ENCODE data around the gene DNHD1. TPM values are rescaled to one million over a fixed set of nuclear protein-coding genes. Genes with fewer than 3 reads are reported as not detected.

DNHD1 gene
- total RNA-seq, 1 donor from 2014 or later: 8.8 TPM

- no peak for DNase-seq (ENCODE audit: low spot score)
Observed at GRCh38 chr11:6563121-6563619, 66.1 kb downstream of the DNHD1 start.

DNA sequence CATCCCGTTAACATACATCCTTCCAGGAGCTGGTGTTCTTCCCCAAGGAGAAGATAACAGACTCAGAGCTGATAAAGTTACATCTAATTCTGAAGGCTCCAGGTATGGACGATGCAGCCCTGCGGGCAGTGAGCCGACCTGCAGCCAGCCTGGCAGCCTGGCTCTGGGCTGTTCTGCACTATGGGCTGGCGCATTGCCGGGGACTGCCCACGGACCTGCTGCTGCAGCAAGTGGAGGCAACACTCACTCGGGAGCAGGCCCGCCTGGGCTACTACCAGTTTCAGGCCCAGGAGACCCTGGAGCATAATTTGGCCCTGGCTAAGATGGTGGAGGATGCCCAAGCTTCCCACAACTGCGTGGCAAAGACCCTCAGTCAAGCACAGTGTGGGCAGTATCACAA lies 66.6 kb downstream of the DNHD1 start:
- no peak for DNase-seq (ENCODE audit: low spot score)

DNA sequence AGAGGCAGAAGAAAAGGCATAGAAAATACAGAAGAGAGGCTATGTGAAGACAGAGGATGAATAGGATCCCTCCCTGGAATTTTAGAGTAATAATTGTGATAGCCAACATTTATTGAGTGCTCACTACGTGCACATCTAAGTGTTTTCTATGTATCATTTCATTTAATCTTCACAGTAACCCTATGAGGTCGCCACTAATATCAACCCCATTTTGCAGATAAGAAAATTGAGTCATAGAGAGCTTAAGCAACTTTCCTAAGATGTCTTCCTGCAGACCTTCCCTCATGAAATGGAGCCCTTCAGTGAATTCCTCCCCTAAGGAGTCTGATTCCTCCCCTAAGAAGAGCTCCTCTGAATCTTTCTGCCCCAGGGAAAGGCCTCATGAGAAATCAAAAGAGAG lies 68.2 kb downstream of the DNHD1 start:
- no peak for DNase-seq (ENCODE audit: low spot score)

DNA sequence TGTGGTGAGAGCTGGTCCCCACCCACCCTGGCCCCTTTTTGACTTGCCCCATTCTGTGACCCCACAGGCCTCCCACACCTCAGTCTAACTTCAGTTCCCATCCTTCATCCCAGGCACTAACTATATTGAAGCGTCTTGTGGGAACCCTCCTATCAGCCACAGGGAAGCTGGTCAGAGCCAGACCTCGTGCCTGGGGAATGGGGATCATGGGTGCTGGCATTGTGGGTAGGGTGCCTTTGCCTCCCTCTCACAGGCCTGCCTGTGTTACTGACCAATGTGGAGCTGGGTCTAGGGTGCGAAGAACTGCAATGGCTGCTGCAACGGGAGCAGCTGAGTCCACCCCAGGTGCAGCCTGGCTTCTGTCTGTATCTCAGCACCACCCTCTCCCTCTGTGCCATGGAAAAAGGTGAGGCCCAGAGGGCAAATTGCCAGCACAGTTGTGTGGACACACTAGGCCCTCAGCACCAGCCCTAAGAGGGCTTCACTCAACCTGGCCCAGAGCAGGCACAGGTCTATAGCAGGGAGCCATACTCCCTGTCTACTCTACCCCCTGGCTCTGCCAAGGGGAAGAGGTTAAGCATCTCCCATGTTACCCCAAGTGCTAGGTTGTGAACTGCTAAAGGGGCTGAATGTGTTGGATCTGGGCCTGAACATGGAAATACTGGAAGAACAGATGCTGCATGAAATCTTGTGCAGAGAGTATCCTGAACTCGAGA lies 69.1 kb downstream of the DNHD1 start:
- no peak for DNase-seq (ENCODE audit: low spot score)

GRCh38 chr11:6566704-6567370 lies 69.8 kb downstream of the DNHD1 start:
- no peak for DNase-seq (ENCODE audit: low spot score)

DNA sequence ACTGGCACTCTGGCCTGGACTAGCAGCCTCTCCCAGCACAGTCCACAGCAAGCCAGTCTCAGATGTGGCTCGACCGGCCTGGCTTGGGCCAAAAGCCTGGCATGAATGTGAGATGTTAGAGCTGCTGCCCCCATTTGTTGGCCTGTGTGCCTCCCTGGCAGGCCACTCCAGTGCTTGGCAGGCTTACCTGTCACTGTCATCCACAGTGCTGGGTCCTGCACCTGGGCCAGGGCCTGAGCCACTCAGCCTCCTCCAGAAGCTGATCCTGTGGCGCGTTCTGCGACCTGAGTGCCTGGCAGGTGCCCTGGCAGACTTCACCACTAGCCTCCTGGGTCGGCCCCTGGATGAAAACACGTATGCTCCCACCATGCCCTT lies 70.3 kb downstream of the DNHD1 start:
- DNase-seq (ENCODE audit: low spot score): no peak

- peak; percentile 54 for DNase-seq (ENCODE audit: low spot score)
Observed at GRCh38 chr11:6568191-6568918, 71.3 kb downstream of the DNHD1 start.

DNA sequence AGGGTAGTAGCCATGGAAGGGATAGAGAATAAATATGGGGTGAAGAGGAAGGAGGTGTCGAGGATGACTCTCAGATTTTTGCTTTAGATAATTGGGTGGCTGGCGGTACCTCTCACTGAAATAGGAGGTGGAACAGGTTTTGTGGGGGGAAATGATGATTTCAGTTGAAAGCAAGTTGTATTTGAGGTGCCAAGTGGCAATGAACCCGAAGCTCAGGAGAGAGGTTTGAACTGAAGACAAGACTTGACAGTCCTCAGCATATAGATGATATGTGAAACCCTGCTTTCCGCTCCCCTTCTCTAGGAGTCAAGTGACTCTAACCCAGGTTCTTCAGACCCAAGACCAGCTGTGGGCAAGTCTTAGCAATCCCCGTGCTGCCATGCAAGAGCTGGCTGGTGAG lies 72.6 kb downstream of the DNHD1 start:
- no peak for DNase-seq (ENCODE audit: low spot score)

DNA sequence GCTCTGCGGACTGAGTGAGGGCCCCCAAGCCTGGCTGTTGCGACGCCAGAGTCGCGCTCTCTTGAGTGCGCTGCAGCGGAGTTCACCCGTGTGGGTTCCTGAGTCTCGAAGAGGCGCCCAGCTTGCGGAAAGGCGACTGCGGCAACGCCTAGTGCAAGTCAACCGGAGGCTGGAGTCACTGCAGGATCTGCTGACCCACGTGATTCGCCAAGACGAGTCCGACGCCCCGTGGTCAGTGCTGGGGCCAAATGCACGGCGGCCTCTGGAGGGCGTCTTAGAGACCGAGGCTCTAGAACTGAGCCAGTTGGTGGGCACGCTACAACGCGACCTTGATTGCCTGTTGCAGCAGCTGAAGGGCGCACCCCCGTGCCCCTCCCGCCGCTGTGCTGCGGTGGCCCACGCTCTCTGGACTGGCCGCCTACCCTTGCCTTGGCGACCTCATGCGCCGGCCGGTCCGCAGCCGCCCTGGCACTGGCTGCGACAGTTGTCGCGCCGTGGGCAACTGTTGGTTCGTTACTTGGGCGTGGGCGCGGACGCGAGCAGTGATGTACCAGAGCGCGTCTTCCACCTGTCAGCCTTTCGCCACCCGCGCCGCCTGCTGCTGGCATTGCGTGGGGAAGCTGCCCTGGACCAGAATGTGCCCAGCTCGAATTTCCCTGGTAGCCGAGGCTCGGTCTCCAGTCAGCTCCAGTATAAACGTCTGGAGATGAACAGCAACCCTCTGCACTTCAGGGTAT lies 73.8 kb downstream of the DNHD1 start:
- DNase-seq (ENCODE audit: low spot score): no peak

DNA sequence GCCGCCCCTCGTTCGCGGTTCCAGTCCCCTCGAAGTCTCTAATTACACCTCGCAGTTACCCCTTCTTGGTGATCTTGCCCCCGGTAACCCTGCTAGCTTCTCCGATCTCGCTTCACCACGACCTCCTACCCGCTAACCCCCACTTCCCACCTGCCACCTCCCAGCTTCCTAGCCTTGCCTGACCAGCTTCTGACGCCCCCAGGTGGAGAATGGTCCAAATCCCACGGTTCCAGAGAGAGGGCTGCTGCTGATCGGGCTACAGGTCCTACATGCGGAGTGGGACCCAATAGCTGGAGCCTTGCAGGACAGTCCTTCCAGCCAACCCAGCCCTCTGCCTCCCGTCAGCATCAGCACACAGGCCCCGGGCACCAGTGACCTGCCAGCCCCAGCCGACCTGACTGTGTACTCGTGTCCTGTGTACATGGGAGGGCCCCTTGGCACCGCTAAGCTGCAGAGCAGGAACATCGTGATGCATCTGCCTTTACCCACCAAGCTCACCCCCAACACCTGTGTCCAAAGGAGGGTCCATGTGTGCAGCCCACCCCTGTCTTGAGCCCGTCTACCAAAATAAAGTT lies 74.4 kb downstream of the DNHD1 start:
- DNase-seq (ENCODE audit: low spot score): no peak

DNA sequence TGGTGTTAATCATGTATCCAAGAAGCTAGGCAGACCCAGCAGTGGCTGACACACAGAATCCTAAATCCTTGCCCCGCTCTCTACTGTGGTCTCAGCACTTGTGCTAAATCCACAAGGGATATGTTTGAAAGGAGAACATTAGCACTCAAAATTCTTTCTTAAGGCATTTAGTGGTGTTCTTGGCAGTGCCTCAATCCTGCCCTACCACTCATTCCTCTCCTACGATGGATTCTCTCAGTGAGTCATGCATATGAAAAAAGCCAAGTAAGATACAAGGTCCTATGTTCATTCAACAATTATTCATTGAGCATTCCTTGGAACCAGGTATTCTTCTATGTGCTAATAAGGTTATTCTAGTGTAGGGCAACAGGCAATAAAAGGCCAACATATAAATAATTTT lies 75.1 kb downstream of the DNHD1 start:
- no peak for DNase-seq (ENCODE audit: low spot score)

DNA sequence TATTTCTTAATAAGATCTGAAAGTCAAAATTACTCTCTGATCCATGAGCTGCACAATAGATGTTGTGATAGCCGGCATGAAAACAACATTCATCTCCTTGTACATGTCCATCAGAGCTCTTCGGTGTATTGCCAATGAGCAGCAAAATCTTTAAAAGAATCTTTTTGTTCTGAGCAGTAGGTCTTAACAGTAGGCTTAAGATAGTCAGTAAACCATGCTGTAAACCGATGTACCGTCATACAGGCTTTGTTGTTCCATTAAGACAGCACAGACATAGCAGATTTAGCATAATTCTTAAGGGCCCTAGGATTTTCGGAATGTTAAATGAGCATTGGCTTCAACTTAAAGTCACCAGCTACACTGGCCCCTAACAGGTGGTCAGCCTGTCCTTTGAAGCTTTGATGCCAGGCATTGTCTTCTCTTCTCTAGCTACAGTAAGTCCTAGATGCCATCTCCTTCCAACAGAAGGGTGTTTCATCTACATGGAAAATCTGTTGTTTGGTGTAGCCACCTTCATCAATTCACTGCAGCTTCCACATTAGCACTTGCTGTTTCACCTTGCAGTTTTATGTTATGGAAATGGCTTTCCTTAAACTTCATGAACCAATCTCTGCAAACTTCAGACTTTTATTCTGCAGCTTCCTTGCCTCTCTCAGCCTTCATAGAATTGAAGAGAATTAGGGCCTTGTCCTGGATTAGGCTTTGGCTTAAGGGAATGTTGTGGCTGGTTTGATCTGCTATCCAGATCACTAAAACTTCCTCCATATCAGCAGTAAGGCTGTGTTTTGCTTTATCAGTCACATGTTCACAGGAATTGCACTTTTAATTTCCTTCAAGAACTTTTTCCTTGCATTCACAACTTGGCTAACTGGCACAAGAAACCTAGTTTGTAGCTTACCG lies 78.0 kb downstream of the DNHD1 start:
- DNase-seq (ENCODE audit: low spot score): no peak

DNA sequence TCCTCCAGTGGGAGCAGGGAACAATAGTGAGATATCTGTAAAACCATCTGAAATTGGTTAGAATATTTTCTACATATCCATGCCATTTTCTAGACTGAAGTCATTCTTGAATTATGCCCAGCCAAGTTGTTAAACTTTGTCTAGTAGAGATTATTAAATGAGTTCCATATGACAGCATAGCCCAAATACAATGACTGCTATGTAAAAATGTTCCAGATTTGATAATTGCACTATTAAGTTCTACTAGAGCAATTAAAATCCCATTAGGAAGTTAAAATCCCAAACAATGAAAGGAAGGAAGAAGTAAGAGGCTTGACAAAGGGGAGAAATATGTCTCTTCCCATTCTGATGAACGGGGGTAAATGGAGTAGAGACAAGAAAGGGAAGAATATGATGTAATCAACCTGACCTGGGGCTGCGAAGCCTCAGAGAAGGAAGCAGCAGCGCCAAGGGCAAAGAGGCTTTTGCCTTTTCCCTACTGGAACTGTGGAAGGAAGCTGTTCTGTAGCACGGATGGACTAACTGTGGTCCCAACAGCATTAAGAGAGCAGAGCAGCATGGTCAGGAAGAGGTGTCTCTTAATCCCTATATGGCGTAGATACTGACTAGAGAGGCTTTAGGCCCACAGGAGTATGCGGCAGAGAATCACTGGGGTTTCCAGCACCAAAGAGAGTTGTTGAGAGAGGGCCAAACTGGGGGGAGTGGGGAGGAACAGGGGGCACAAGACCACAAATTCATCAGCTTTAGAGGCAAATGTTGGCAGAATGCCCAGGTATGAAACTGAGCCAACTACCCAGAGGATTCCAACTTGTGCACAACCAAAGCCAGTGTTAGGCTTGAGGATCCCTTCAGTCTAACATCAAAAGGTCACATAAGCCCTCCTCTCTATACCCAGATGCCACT lies 79.6 kb downstream of the DNHD1 start:
- DNase-seq (ENCODE audit: low spot score): no peak

DNA sequence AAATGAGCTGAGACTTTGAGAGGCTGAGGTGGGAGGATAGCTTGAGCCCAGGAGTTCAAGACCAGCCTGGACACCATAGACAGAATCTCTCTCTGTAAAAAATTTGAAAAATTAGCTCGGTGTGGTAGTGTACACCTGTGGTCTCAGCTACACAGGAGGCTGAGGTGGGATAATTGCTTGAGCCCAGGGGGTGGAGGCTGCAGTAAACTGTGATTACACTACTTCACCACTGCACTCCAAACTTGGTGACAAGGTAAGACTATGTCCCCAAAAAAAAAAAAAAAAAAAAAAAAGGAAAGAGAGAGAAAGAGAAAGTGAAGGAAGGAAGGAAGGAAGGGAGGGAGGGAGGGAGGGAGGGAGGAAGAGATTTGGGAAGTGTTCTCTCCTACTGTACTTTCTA lies 81.1 kb downstream of the DNHD1 start:
- DNase-seq (ENCODE audit: low spot score): no peak

- DNase-seq (ENCODE audit: low spot score): no peak
Observed at GRCh38 chr11:6579681-6580080, 82.6 kb downstream of the DNHD1 start.

DNA sequence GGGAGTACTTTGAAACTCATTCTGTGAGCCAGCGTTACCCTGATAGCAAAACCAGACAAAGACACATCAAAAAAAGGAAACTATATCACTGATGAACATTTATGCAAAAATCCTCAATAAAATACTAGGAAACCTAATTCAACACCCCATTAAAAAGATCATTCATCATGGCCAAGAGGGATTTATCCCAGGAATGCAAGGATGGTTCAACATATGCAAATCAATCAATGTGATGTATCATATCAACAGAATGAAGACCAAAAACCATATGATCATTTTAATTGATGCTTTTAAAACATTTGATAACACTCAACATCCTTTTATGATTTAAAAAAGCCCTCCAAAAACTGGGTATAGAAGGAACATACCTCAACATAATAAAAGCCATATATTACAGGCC lies 86.5 kb downstream of the DNHD1 start:
- DNase-seq (ENCODE audit: low spot score): no peak

DNA sequence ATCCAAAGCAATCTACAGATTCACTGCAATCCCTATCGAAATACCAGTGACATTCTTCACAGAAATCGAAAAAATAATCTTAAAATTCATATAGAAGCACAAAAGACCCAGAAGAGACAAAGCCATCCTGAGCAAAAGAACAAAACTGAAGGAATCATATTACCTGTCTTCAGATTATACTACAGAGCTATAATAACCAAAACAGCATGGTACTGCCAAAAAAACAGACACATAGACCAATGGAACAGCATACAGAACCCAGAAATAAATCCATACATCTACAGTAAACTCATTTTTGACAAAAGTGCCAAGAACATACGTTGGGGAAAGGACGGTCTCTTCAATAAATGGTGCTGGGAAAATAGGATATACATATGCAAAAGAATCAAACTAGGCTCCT lies 87.4 kb downstream of the DNHD1 start:
- DNase-seq (ENCODE audit: low spot score): no peak

GRCh38 chr11:6586434-6587359 lies 89.6 kb downstream of the DNHD1 start:
- DNase-seq (ENCODE audit: low spot score): no peak
